Measurements from ENCODE around the gene NKAIN4. TPM values are rescaled to one million over a fixed set of nuclear protein-coding genes. Genes with fewer than 3 reads are reported as not detected.

Gene NKAIN4
- total RNA-seq, 2 experiments from 2014 or later, result not detected

DNA sequence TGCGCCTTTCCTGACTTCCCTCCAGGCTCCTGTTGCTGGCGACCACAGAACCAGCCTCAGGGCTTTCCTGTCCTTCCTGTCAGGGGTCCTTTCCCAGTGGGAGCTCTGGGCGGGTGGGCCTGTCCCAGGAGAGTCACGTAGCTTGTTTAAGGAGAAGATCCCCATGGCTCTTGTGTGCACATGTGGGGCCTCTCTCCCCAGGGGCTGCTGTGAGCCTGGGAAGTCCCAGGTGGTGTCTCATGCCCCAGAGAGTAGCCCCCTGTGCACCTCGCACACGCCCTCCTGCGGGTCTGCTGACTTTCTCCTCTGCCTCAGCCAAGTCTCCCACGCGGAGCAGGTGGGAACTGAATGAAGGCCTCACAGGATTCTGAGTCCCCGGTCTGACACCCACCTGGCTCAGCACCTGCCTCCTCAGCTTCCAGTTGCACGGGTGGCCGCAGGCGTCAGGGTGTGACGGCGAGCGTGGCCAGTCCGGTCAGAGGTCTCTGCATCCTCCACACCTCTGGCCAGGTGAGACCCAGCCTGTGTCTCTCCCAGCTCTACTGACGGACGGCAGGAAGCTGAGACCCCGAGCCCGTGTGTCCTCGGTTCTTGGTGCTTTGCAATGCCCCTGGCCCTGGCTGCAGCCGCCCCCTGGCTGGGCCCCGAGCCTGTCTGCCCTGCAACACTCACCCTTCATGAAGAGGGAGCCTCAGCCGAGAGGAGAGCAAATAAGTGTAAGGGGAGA, 5.6 kb upstream of the NKAIN4 start:
- Mint-ChIP-seq H3K9me3 (no peaks in the 10 kb centered on the region), H3K4me1 (ENCODE audit: low read depth) (peaks cover 7% of the 10 kb centered on the region), H3K36me3 (ENCODE audit: low read depth) (no peaks in the 10 kb centered on the region), H3K27me3 (peaks cover 24% of the 10 kb centered on the region), H3K4me3 (no peak overlapping the region), H3K27ac (no peak overlapping the region)
- ChIA-PET POLR2A (interaction anchor here (0.6 kb wide), 1 partner anchor 362 kb away, joined by 3 read pairs; no protein-coding TSS in a partner anchor), CTCF (no interaction called here)
- TF ChIP-seq CTCF (IDR thresholded peaks at IDR 0.05), result no peak
- no peak for ATAC-seq
- no peak for DNase-seq
- intact Hi-C loops (cut with micrococcal nuclease), result no loop called here

- no peak for DNase-seq
- no peak for ATAC-seq
- Mint-ChIP-seq H3K36me3 (ENCODE audit: low read depth) (no peaks in the 10 kb centered on the region), H3K27ac (no peak overlapping the region), H3K9me3 (no peaks in the 10 kb centered on the region), H3K4me3 (no peak overlapping the region), H3K4me1 (ENCODE audit: low read depth) (peaks cover 7% of the 10 kb centered on the region), H3K27me3 (peaks cover 25% of the 10 kb centered on the region)
- no peak for TF ChIP-seq CTCF (IDR thresholded peaks at IDR 0.05)
- ChIA-PET POLR2A (no interaction called here), CTCF (no interaction called here)
- intact Hi-C loops (cut with micrococcal nuclease), result no loop called here
Observed at GRCh38 chr20:63258781-63259180, 4.5 kb upstream of the NKAIN4 start.

DNA sequence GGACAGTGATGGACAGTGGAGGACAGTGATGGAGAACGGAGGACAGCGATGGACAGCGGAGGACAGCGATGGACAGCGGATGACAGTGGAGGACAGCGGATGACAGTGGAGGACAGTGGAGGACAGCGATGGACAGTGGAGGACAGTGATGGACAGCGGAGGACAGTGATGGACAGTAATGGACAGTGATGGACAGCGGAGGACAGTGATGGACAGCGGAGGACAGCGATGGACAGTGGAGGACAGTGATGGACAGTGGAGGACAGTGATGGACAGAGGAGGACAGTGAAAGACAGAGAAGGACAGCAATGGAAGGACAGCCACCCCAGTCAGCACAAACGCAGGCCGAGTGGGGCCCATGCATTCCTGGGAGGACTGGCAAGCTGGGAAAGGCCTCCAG, 3.4 kb upstream of the NKAIN4 start:
- ATAC-seq (no peak), DNase-seq (no peak)
- H3K4me1 Mint-ChIP-seq (ENCODE audit: low read depth), result peaks cover 11% of the 10 kb centered on the region
- no peaks in the 10 kb centered on the region for H3K9me3 Mint-ChIP-seq
- TF ChIP-seq CTCF (IDR thresholded peaks at IDR 0.05), result no peak
- ChIA-PET CTCF (no interaction called here), POLR2A (no interaction called here)
- intact Hi-C loops (cut with micrococcal nuclease), result no loop called here
- peaks cover 28% of the 10 kb centered on the region for H3K27me3 Mint-ChIP-seq
- no peak overlapping the region for H3K27ac Mint-ChIP-seq
- no peak overlapping the region for H3K4me3 Mint-ChIP-seq
- no peaks in the 10 kb centered on the region for H3K36me3 Mint-ChIP-seq (ENCODE audit: low read depth)

DNA sequence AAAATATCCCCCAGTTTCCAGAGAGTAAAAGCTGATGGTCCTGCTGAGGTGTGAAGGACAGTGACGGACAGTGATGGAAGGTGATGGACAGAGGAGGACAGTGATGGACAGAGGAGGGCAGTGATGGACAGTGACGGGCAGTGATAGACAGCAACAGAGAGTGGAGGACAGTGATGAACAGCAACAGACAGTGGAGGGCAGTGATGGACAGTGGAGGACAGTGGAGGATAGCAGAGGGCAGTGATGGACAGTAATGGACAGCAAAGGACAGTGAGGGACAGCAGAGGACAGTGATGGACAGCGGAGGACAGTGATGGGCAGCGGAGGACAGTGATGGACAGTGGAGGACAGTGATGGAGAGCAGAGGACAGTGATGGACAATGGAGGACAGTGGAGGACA, 2.7 kb upstream of the NKAIN4 start:
- peaks cover 8% of the 10 kb centered on the region for H3K4me1 Mint-ChIP-seq (ENCODE audit: low read depth)
- no peak overlapping the region for H3K27ac Mint-ChIP-seq
- peaks cover 29% of the 10 kb centered on the region for H3K27me3 Mint-ChIP-seq
- POLR2A ChIA-PET, result no interaction called here
- intact Hi-C loops (cut with micrococcal nuclease), result no loop called here
- H3K4me3 Mint-ChIP-seq, result no peak overlapping the region
- CTCF ChIA-PET, result no interaction called here
- H3K9me3 Mint-ChIP-seq, result no peaks in the 10 kb centered on the region
- no peak for DNase-seq
- no peak for ATAC-seq
- H3K36me3 Mint-ChIP-seq (ENCODE audit: low read depth), result no peaks in the 10 kb centered on the region
- TF ChIP-seq CTCF (IDR thresholded peaks at IDR 0.05), result no peak

DNA sequence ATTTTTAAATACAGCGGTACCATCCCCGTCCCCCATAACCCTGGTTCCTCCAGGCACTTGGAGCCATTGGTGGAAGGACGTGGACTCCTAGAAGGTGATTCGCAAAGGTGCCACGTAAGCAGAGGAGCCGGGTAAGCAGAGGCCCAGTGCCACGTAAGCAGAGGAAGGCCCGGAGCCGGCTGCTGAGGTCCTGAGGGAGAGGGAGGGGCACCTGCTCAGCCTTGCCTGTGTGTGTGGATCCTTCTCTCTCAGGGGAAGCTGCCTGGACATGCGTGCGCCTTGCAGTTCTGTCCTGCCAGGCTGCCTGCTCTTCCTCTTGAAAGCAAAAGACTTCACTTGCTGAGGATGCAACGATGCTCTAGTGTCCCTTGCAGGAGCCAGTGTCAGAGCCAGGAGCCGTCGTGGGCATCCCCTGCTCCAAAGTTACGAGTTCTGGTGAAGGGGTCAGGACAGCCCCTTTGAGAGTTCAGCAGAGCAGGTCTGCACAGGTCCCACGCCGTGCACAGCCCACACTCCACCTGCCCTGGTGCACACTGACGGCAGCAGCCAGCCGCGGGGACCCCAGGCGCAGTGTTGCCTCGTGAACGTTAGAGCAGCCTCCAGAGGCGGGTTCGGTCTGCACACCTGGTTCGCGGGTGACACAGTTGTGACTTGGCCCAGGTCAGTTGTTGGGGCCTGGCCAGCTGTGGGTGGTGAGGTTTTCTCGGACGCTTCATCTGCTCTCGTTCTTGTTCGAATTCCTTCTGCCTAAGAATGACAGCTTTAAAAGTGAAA, 1.9 kb upstream of the NKAIN4 start:
- DNase-seq, result no peak
- no peak overlapping the region for H3K4me3 Mint-ChIP-seq
- peaks cover 33% of the 10 kb centered on the region for H3K27me3 Mint-ChIP-seq
- ChIA-PET CTCF (interaction anchor here (1.9 kb wide), 1 partner anchor 33 kb away, joined by 6 read pairs; no protein-coding TSS in a partner anchor), POLR2A (interaction anchor here (1.0 kb wide), 1 partner anchor 21 kb away, joined by 4 read pairs; the partner anchor contains the start of gene BIRC7)
- H3K4me1 Mint-ChIP-seq (ENCODE audit: low read depth), result peaks cover 4% of the 10 kb centered on the region
- intact Hi-C loops (cut with micrococcal nuclease), result no loop called here
- no peak overlapping the region for H3K27ac Mint-ChIP-seq
- ATAC-seq, result no peak
- no peaks in the 10 kb centered on the region for H3K9me3 Mint-ChIP-seq
- no peaks in the 10 kb centered on the region for H3K36me3 Mint-ChIP-seq (ENCODE audit: low read depth)
- TF ChIP-seq CTCF (IDR thresholded peaks at IDR 0.05), result no peak
